Measurements from ENCODE around the gene SUSD2.

The SUSD2 gene

DNA sequence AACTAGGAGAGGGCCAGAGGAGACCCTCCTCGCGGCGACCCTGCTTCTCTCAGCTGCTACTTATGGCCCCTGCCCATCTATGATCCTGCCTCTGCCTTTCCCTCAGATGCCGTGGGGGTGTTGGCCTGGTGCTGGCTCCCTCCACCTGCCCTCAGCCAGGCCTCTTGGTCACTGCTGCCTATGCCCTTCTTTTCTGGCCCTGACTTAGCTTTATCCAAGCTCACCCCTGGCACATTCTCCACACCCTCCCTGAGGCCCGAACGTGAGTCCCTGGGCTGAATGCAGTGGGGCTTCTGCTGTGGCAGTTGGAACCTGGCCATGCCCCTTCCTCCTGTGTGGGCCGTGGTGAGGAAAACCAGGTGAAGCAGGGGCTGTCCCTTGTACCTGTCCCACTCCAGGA is 19.8 kb upstream of the SUSD2 start:
- POLR2A ChIA-PET = no interaction called here
- no peak overlapping the region for H3K4me3 ChIP-seq (ENCODE audit: low read depth, low read length)
- TF ChIP-seq, protein P1, sequence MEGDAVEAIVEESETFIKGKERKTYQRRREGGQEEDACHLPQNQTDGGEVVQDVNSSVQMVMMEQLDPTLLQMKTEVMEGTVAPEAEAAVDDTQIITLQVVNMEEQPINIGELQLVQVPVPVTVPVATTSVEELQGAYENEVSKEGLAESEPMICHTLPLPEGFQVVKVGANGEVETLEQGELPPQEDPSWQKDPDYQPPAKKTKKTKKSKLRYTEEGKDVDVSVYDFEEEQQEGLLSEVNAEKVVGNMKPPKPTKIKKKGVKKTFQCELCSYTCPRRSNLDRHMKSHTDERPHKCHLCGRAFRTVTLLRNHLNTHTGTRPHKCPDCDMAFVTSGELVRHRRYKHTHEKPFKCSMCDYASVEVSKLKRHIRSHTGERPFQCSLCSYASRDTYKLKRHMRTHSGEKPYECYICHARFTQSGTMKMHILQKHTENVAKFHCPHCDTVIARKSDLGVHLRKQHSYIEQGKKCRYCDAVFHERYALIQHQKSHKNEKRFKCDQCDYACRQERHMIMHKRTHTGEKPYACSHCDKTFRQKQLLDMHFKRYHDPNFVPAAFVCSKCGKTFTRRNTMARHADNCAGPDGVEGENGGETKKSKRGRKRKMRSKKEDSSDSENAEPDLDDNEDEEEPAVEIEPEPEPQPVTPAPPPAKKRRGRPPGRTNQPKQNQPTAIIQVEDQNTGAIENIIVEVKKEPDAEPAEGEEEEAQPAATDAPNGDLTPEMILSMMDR (IDR thresholded peaks at IDR 0.05; ENCODE audit: insufficient read depth, low read length, missing control alignments) = no peak

DNA sequence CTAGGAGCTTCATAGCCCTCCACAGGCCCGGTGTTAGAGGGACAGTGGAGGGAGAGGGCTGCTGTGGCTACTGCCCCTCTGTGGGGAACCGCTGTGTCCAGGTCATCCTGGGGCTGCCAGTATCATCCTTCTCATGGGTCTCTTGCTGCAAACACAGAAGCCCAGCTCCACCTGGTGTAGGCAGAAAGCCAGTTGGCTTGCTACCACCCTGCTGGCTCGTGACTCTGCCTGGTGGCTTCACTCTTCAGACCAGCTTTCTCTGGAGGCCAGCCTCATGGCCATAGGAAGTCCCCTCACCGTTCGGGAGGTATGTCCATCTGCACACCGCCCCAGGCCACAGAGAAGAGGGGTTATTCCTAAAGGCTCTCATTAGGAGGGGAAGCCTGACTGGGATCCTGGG is 19.4 kb upstream of the SUSD2 start:
- DNase-seq (ENCODE audit: low read depth, low spot score) = no peak
- TF ChIP-seq, protein P1 (IDR thresholded peaks at IDR 0.05; ENCODE audit: insufficient read depth, low read length, missing control alignments) = no peak
- no peak overlapping the region for H3K4me3 ChIP-seq (ENCODE audit: low read depth, low read length)
- CTCF ChIA-PET = interaction anchor here (2.5 kb wide), 1 partner anchor 13 kb away, joined by 24 read pairs; no protein-coding TSS in a partner anchor
- POLR2A ChIA-PET = no interaction called here

More for the DNA sequence above, 19.8 kb upstream of the SUSD2 start:
- no peak for DNase-seq (ENCODE audit: low read depth, low spot score)
- CTCF ChIA-PET = interaction anchor here (1.3 to 2.5 kb wide), 2 partner anchors 12 to 13 kb away, joined by 3 to 24 read pairs; no protein-coding TSS in a partner anchor

DNA sequence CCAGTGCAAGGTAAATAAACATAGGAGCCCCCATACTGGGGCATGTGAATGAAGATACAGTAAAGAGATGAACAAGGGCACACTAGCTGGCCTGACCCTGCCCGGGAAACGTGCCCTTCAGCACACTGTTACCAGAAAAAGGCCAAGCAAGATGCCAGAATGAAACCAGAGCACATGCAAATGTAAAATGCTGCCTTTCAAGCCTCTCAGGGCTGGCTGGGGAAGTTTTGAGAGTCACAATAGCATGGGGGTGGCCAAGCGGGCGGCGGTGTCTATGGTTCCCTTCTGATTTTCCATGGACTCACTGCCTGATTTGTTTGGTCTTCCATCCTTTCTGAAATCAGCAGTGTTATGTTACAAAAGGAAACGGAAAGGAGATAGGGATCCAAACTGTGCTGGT is 18.9 kb upstream of the SUSD2 start:
- H3K4me3 ChIP-seq (ENCODE audit: low read depth, low read length) = no peak overlapping the region
- TF ChIP-seq, protein P1 (IDR thresholded peaks at IDR 0.05; ENCODE audit: insufficient read depth, low read length, missing control alignments) = no peak
- ChIA-PET CTCF (interaction anchor here (4.3 to 8.5 kb wide), 2 partner anchors 7 to 13 kb away, joined by 42 to 104 read pairs; no protein-coding TSS in a partner anchor), POLR2A (no interaction called here)
- DNase-seq (ENCODE audit: low read depth, low spot score) = no peak

DNA sequence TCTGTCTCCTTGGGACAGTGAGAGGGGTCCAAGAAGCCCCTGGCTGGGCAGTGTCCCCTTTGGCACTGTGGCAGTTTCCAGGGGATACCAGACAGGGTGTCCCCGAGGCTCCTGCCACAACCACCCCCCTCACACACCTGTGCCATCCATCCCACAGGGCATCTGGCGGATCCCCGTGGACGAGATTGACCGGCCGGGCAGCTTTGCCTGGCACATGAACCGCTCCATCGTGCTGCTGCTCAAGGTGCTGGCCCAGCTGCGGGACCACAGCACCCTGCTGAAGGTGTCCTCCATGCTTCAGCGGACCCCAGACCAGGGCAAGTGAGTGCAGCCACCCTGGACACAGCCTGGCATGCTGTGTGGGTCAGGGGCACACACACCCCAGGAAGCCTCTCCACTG is 17.0 kb upstream of the SUSD2 start:
- DNase-seq (ENCODE audit: low read depth, low spot score) = no peak
- H3K4me3 ChIP-seq (ENCODE audit: low read depth, low read length) = no peak overlapping the region
- ChIA-PET CTCF (interaction anchor here (4.3 to 8.5 kb wide), 2 partner anchors 8 to 11 kb away, joined by 42 to 104 read pairs; no protein-coding TSS in a partner anchor), POLR2A (no interaction called here)
- TF ChIP-seq, protein P1 (IDR thresholded peaks at IDR 0.05; ENCODE audit: insufficient read depth, low read length, missing control alignments) = no peak

DNA sequence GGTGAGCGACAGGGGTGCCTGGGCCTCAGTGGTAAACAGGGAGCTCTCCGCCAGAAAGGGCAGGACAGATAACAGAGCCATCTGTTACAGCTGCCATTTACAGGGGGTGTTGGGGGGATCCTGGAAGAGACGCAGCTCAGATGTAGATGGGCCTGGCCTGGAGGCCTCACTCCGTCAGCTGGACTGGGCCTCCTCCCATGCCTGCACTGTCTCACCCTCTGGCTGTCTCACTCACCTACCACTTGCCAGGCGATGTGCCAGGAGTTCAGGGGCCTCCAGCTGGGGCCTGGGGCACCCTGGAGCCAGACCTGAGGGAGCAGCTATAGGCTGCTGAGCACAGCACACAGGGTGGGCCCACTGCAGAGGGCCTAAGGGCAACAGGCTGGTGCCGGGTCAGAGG is 16.3 kb upstream of the SUSD2 start:
- ChIA-PET POLR2A (interaction anchor here (0.8 kb wide), 1 partner anchor 9 kb away, joined by 3 read pairs; no protein-coding TSS in a partner anchor), CTCF (interaction anchor here (1.5 to 8.5 kb wide), 3 partner anchors 9 to 25 kb away, joined by 5 to 104 read pairs (median 42); no protein-coding TSS in a partner anchor)
- DNase-seq (ENCODE audit: low read depth, low spot score) = no peak
- no peak overlapping the region for H3K4me3 ChIP-seq (ENCODE audit: low read depth, low read length)
- TF ChIP-seq, protein P1 (IDR thresholded peaks at IDR 0.05; ENCODE audit: insufficient read depth, low read length, missing control alignments) = no peak

DNA sequence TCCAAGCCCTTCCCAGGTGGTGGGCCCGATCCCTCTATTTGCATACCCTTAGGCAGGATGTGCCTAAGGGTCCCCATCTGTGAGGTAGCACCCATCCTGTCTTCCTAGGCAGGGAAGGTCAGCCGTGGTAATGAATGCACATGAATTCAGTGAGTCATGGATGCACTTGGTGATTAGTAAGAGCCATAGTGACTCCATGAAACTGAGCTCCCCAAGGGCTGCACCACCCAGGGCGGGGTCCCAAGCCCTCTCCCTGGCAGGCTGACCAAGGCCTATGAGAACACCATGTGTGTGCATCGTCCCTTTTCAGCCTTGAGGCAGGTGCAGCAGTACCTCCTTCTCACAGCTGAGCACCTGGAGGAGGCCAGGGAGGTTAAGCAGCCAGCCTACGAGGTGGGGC is 15.6 kb upstream of the SUSD2 start:
- TF ChIP-seq, protein P1 (IDR thresholded peaks at IDR 0.05; ENCODE audit: insufficient read depth, low read length, missing control alignments) = no peak
- CTCF ChIA-PET = interaction anchor here (1.5 to 8.5 kb wide), 3 partner anchors 10 to 24 kb away, joined by 5 to 104 read pairs (median 42); no protein-coding TSS in a partner anchor

More for the DNA sequence above, 15.6 kb upstream of the SUSD2 start:
- POLR2A ChIA-PET = interaction anchor here (0.7 kb wide), 2 partner anchors 9 to 15 kb away, joined by 3 to 4 read pairs; no protein-coding TSS in a partner anchor
- DNase-seq (ENCODE audit: low read depth, low spot score) = no peak
- no peak overlapping the region for H3K4me3 ChIP-seq (ENCODE audit: low read depth, low read length)

Data from AG04449 (cell line).